ENCODE measurements around the gene DMBT1. TPM values are rescaled to one million over a fixed set of nuclear protein-coding genes. Genes with fewer than 3 reads are reported as not detected.

DMBT1 gene
- total and polyA plus RNA-seq, 2 donors (not counting 1 experiment from before 2014, with no cell fraction given): not detected

- no peaks in the 10 kb centered on the region for H3K9me3 ChIP-seq (ENCODE audit: control extremely low read depth in 1 of 3, control insufficient read depth in 2 of 3, insufficient read depth in 1 of 3, low read length in 2 of 3)
- CTCF ChIA-PET: interaction anchor here (1.2 kb wide), 1 partner anchor 12 kb away, joined by 3 read pairs; no protein-coding TSS in a partner anchor
- POLR2A ChIA-PET: no interaction called here
- Mint-ChIP-seq H3K27me3 (peaks cover 30% of the 10 kb centered on the region), H3K4me1 (no peaks in the 10 kb centered on the region), H3K9me3 (ENCODE audit: insufficient read depth) (no peaks in the 10 kb centered on the region), H3K4me3 (no peak overlapping the region), H3K27ac (no peak overlapping the region)
- H3K79me2 ChIP-seq (ENCODE audit: control insufficient read depth, insufficient read depth, low read length): no peaks in the 10 kb centered on the region
- H3K4me2 ChIP-seq (replicated peaks; ENCODE audit: low read depth, low read length, poor library complexity, severe bottlenecking): no peak overlapping the region
- WGBS (ENCODE audit: insufficient coverage): 50% methylated on average over 5 of the region's 5 CpGs
- intact Hi-C loops (cut with micrococcal nuclease): no loop called here
- TF ChIP-seq, protein P1, sequence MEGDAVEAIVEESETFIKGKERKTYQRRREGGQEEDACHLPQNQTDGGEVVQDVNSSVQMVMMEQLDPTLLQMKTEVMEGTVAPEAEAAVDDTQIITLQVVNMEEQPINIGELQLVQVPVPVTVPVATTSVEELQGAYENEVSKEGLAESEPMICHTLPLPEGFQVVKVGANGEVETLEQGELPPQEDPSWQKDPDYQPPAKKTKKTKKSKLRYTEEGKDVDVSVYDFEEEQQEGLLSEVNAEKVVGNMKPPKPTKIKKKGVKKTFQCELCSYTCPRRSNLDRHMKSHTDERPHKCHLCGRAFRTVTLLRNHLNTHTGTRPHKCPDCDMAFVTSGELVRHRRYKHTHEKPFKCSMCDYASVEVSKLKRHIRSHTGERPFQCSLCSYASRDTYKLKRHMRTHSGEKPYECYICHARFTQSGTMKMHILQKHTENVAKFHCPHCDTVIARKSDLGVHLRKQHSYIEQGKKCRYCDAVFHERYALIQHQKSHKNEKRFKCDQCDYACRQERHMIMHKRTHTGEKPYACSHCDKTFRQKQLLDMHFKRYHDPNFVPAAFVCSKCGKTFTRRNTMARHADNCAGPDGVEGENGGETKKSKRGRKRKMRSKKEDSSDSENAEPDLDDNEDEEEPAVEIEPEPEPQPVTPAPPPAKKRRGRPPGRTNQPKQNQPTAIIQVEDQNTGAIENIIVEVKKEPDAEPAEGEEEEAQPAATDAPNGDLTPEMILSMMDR (IDR thresholded peaks at IDR 0.05): peak; percentile 47
- no peak for TF ChIP-seq EZH2 (IDR thresholded peaks at IDR 0.05; ENCODE audit: borderline replicate concordance, insufficient read depth, low read depth, low read length, poor library complexity, severe bottlenecking)
- no peaks in the 10 kb centered on the region for H4K20me1 ChIP-seq (ENCODE audit: control insufficient read depth, insufficient read depth, low read length, poor library complexity, severe bottlenecking)
- H2AFZ ChIP-seq (ENCODE audit: insufficient read depth, low read depth, low read length, poor library complexity, severe bottlenecking): no peak overlapping the region
- no peak overlapping the region for H3K9ac ChIP-seq (ENCODE audit: low read length)
- peak; percentile 12 for DNase-seq
- no peaks in the 10 kb centered on the region for H3K4me1 ChIP-seq (ENCODE audit: control insufficient read depth in 2 of 2, insufficient read depth in 2 of 2, low read length in 2 of 2)
- no peak overlapping the region for H3K4me3 ChIP-seq (ENCODE audit: control extremely low read depth in 1 of 5, extremely low read depth in 1 of 5, insufficient read depth in 1 of 5, low read depth in 2 of 5, low read length in 4 of 5)
- H3K27ac ChIP-seq (ENCODE audit: low read length in 2 of 2): no peak overlapping the region
- ATAC-seq (ENCODE audit: low read depth): no peak
- H3K27me3 ChIP-seq (replicated peaks in 1 of 4; ENCODE audit: control extremely low read depth in 1 of 4, control insufficient read depth in 3 of 4, insufficient read depth in 4 of 4, low read length in 3 of 4): peaks cover 0 to 16% (median 4%) of the 10 kb centered on the region in 4 experiments
- no peaks in the 10 kb centered on the region for H3K36me3 ChIP-seq (replicated peaks in 1 of 2; ENCODE audit: control extremely low read depth in 1 of 2, control insufficient read depth in 1 of 2, extremely low read depth in 1 of 2, insufficient read depth in 2 of 2, low read length in 1 of 2)
These were observed 6.6 kb downstream of the DMBT1 start for GRCh38 chr10:122567056-122567660.

DNA sequence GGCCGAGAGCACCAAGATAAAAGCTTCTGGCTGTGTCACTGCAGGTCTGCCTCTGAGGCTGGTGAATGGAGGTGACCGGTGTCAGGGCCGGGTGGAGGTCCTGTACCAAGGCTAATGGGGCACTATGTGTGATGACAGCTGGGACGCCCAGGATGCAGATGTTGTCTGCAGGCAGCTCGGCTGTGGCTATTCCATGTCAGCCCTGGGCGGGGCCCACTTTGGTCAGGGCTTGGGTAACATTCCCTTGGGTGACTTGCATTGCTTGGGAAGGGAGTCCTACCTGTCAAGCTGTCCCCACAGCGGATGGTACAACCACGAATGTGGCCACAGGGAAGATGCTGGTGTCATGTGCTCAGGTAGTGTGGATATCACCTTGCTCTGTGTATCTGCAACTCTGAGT, 8.0 kb downstream of the DMBT1 start:
- intact Hi-C loops (cut with micrococcal nuclease): no loop called here
- no peak for DNase-seq
- Histone ChIP-seq H3K27ac (ENCODE audit: low read length in 2 of 2) (no peak overlapping the region), H3K4me3 (ENCODE audit: control extremely low read depth in 1 of 5, extremely low read depth in 1 of 5, insufficient read depth in 1 of 5, low read depth in 2 of 5, low read length in 4 of 5) (no peak overlapping the region), H3K36me3 (replicated peaks in 1 of 2; ENCODE audit: control extremely low read depth in 1 of 2, control insufficient read depth in 1 of 2, extremely low read depth in 1 of 2, insufficient read depth in 2 of 2, low read length in 1 of 2) (no peaks in the 10 kb centered on the region), H3K9ac (ENCODE audit: low read length) (no peak overlapping the region), H4K20me1 (ENCODE audit: control insufficient read depth, insufficient read depth, low read length, poor library complexity, severe bottlenecking) (no peaks in the 10 kb centered on the region), H3K9me3 (ENCODE audit: control extremely low read depth in 1 of 3, control insufficient read depth in 2 of 3, insufficient read depth in 1 of 3, low read length in 2 of 3) (no peaks in the 10 kb centered on the region), H3K27me3 (replicated peaks in 1 of 4; ENCODE audit: control extremely low read depth in 1 of 4, control insufficient read depth in 3 of 4, insufficient read depth in 4 of 4, low read length in 3 of 4) (peaks cover 0 to 16% (median 4%) of the 10 kb centered on the region in 4 experiments), H2AFZ (ENCODE audit: insufficient read depth, low read depth, low read length, poor library complexity, severe bottlenecking) (no peak overlapping the region), H3K4me2 (replicated peaks; ENCODE audit: low read depth, low read length, poor library complexity, severe bottlenecking) (no peak overlapping the region), H3K4me1 (ENCODE audit: control insufficient read depth in 2 of 2, insufficient read depth in 2 of 2, low read length in 2 of 2) (no peaks in the 10 kb centered on the region), H3K79me2 (ENCODE audit: control insufficient read depth, insufficient read depth, low read length) (no peaks in the 10 kb centered on the region)
- Mint-ChIP-seq H3K9me3 (ENCODE audit: insufficient read depth) (no peaks in the 10 kb centered on the region), H3K4me3 (no peak overlapping the region), H3K4me1 (no peaks in the 10 kb centered on the region), H3K27ac (no peak overlapping the region), H3K27me3 (peaks cover 29% of the 10 kb centered on the region)
- CTCF ChIA-PET: interaction anchor here (0.7 to 1.9 kb wide), 2 partner anchors 270 kb away, joined by 3 to 5 read pairs; no protein-coding TSS in a partner anchor
- no peak for TF ChIP-seq EZH2 (IDR thresholded peaks at IDR 0.05; ENCODE audit: borderline replicate concordance, insufficient read depth, low read depth, low read length, poor library complexity, severe bottlenecking)
- TF ChIP-seq, protein P1 (IDR thresholded peaks at IDR 0.05): no peak
- ATAC-seq (ENCODE audit: low read depth): no peak
- 92% methylated on average over 6 of the region's 8 CpGs for WGBS (ENCODE audit: insufficient coverage)
- POLR2A ChIA-PET: no interaction called here

Measured in B cell (primary cell).